CD4-positive, alpha-beta T cell treated with Interleukin-6 at 100 ng/mL for 8 hours (primary cell): ENCODE results near the gene TMEM106C.

Experiments used
- DNase-seq: peaks from one replicate; pipeline ENCODE4 v3.0.0-alpha.2; 2020; ENCODE audit warnings: mixed read lengths, low spot score

The TMEM106C gene

DNA sequence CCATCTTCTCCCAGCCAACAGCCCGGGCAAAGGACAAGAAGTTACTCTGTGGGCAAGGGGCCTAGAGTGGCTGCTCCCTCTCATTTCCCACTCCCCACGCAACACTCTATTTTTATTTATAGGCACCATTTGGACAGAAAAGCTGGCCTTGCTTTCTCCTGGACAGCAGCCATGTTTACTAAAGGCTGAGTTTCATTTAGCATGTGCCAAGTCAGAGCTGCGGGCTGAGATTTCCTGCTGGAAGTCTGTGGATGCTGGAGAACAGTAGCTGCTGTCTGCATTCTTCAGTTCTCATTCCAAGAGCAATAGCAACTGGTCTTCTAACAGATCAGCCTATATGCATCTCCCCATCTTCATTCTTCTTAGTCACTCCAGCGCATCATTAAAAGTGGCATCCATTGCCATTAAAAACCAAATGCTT, 32.6 kb downstream of the TMEM106C start:
- DNase-seq, result no peak

DNA sequence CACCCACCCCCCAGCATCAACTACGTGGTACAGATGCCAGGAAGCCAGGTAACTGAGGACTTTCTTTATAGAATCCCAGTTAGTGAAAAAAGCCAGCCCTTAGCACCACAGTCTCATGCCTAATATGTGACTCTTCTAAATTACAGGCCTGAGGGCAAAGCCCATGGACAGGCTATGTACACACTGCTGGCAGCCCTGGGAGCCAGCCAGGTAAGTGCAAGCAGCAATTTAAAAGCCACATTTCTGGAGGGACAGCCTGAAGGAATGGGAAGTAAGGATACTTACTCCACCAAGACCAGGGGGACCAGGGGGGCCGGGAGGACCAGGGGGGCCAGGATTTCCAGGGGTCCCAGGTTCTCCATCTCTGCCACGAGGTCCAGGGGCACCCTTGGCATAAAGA, 33.9 kb downstream of the TMEM106C start:
- no peak for DNase-seq

- DNase-seq, result no peak
These were observed 36.4 kb downstream of the TMEM106C start for GRCh38 chr12:47999816-48000215.

DNA sequence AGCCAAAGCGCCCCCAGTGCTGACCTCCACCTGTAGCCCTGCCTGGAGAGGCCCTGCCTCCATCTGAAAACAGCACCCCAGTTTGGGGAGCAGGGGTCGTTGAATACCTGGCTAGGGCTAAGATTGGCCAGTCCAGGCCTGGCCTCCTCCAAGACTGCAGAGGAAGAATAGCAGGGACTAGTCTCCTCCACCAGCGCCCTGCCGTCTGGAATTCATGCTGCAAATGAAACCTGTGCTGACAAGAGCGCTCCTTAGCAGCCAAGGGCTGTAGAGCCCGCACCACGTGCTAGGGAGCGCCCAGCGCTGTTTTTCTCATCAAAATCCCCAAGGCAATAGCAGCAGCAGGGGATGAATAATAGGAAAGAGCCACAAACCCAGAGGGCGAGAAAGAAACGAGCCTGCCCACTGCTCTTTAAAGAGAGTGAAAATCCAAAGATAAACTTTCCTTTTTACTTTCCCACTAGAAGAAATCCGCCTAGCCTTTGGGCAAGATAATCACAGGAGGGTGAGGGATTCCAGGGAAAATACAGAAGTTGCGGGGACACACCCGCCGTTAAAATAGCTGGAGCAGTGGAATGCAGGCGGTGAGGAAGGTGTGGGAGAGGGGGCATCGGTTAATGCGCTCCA, 37.6 kb downstream of the TMEM106C start:
- no peak for DNase-seq

GRCh38 chr12:48001505-48002413, 38.4 kb downstream of the TMEM106C start:
- DNase-seq, result no peak

- DNase-seq, result no peak
These were observed 39.0 kb downstream of the TMEM106C start for GRCh38 chr12:48002414-48002730.

- DNase-seq, result no peak
These were observed 39.4 kb downstream of the TMEM106C start for GRCh38 chr12:48002773-48003218.

DNA sequence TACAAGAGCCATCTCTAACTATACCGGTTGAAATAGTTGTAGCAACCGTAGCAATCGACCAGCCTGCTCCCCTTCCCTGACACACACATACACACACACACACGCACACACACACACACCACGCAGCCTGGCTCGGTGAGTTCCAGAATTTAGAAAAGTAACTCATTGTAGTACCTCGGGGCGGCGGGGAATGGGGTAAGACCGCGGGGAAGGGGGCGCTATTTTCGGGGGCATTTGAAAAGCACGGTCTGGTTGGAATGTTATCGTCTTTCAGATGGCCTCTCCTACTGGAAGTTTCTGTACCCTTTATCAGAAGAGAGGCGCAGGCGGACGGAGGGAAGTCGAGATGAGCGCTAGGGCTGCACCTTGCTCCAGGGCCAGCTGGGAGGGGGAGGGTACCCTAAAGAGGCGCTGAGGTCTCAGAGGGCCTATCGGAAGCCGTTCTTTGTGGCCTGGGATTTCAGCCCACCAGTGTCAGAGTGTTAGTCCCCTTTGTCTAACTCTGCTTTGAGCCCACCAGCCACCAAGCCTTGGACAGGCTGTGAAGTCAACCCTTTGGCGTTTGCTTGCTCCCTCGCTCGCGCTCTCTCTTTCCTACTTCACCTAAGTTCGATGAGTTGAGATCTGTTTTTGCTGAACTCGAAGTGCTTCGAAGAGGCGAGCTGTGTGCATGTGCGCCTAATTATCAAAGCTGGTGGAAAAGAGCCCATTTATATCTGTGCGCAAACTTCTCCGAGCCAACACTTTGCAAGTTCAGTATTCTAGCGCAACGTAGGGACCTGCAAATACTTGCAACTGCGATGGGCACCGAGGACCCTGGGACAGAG, 40.0 kb downstream of the TMEM106C start:
- no peak for DNase-seq

GRCh38 chr12:48004053-48004941, 40.9 kb downstream of the TMEM106C start, which contains the start of gene COL2A1:
Gene COL2A1 (minus strand): TSS chr12:48004476. CDS start chr12:48004321, 155 bp downstream.
- no peak for DNase-seq

DNA sequence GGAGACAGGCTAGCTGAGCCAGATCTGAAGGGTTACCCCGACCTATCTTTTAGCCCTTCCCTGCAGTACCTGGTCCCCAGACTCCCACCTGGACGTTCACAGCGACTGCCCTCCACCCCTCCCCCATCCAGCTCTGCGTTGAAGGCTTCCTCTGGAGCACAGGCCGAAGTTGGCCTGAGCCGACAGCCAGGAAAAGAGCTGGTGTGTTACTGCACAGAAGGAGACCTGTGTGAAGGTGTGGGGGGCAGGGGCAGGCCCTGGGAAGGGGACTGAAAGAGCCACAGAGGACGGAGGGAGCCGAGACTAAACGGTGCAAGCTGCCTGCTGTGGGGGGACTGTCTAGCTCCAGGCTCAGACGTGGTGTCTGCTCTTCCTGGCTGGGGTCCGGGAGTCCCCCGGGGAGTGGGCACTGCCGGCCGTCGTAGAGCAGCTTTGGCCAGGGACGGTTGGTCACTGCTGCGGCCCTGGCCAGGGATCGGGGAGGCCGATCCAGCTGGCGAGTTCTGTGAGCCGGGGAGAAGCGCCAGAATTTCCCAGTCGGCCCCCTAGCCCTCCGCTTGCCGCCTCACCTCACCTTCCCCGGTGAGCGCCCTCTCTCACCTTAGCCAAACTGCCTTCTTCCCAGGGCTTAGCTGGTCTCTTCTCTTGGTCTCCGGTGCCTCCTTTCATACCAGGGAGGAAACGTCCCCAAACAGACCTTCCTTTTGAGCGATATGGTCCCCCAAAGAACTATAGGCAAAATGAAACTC, 41.8 kb downstream of the TMEM106C start:
- DNase-seq, result no peak

- no peak for DNase-seq
These were observed 42.3 kb downstream of the TMEM106C start for GRCh38 chr12:48005750-48006021.

- DNase-seq, result no peak
These were observed 43.8 kb downstream of the TMEM106C start for GRCh38 chr12:48007206-48007605.

- DNase-seq, result no peak
These were observed 45.0 kb downstream of the TMEM106C start for GRCh38 chr12:48008349-48008748.

DNA sequence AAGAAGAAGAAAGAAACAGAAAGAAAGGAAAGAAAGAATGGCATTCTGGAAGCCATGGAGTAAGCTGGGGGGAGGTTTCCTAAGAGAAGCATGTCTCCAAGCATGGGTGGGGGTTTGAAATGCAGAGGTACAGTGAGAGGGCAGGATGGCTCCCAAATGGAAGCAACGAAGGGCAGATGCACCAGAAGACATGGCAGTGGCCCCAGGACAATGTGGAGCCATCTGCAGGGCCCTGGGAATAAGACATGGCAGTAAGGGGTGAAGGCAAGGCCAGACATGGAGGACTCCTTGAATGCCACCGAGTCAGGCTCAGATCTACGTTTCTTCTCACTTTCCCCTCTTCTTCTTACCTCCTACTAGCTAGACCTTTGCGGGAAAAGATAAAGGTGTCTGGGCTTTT, 45.6 kb downstream of the TMEM106C start:
- DNase-seq, result no peak

DNA sequence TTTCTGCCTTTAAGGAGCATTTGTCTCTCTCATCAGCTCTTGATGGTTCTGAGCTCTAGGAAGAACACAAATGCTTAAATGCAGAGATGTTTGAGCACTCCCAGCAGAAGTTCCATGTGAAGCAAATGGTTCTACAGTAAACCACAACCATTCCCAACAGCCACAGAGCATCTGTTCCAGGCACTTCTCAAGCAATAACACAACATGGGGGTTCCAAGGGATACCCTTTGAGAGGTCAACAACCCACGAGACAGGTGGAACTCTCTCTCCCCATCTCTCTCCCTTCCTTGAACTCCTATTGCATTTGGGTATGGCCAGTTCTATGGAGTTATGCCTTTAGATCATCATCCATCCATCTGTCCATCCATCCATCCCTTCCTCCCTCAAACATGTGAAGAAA, 46.1 kb downstream of the TMEM106C start:
- DNase-seq, result no peak

- no peak for DNase-seq
These were observed 47.1 kb downstream of the TMEM106C start for GRCh38 chr12:48010366-48010970.

- no peak for DNase-seq
These were observed 48.7 kb downstream of the TMEM106C start for GRCh38 chr12:48012070-48012469.

DNA sequence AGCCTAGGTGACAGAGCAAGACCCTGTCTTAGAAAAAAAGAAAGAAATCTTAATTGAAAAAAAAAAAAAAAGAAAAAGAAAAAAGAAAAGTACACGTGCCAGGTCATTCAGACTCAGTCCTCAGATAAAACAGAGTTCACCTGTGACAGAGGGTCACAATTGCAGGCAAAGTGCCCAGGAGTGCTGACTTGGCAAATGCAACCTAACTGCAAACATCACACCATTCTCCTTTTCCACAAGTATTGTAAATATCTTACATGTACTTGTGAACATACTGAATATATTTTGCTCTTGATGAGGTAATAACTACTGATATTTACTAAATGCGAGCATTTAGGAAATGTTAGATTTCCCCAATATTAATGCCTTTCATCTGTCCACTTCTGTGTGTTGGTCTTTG, 49.9 kb downstream of the TMEM106C start:
- no peak for DNase-seq

DNA sequence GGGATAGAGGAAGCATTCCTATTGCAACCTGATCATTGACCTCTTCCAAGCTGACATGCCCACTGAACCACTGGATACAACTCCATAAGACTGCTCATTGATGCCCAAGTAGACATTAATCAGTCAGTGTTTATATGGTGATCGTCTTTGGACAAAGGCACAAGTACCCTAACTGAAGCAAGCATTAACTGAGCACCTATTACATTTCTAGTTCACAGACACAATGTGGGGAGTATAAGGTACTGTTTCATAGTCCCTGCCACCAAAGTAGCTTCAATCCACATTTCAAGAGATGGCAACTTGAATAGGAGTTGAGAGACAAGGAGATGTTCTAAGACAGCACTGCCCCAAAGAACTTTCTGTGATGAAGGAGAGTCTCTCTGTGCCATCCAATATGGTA, 51.7 kb downstream of the TMEM106C start:
- no peak for DNase-seq

GRCh38 chr12:48015954-48016353, 52.6 kb downstream of the TMEM106C start:
- DNase-seq, result no peak
